K562 (cell line): ENCODE measurements around the gene C19orf12. TPM values are rescaled to one million over a fixed set of nuclear protein-coding genes. Genes with fewer than 3 reads are reported as not detected.

ENCODE experiments used
- BCOR ChIP-seq: fragments of 450-650 bp; IDR thresholded peaks from 2 replicates; pipeline ENCODE4 v1.6.1; 2016
- CBFB ChIP-seq: sonication (generic); formaldehyde crosslinking; IDR thresholded peaks from 2 replicates; pipeline ENCODE4 v1.4.0; 2020; ENCODE audit warnings: mild to moderate bottlenecking, missing genetic modification reagents
- CHD1 ChIP-seq: fragments of 200-600 bp; sonication (generic); IDR thresholded peaks from one replicate; pipeline ENCODE4 v1.6.1; 2012; ENCODE audit warnings: mild to moderate bottlenecking, moderate library complexity, low read length, inconsistent platforms
- CTBP1 ChIP-seq: fragments of 450-650 bp; IDR thresholded peaks from 2 replicates; pipeline ENCODE4 v1.6.1; 2016; ENCODE audit warnings: borderline replicate concordance
- FUS ChIP-seq: fragments of 200-400 bp; formaldehyde crosslinking; optimal IDR thresholded peaks from 2 replicates; pipeline ENCODE3; 2017; ENCODE audit warnings: low read depth, low read length
- HMGXB4 ChIP-seq: sonication (generic); formaldehyde crosslinking; IDR thresholded peaks from 2 replicates; pipeline ENCODE4 v1.8.1; 2023; ENCODE audit warnings: mild to moderate bottlenecking, missing genetic modification reagents
- KAT7 ChIP-seq: sonication (generic); formaldehyde crosslinking; IDR thresholded peaks from 2 replicates; pipeline ENCODE4 v1.8.0; 2022; ENCODE audit warnings: missing genetic modification reagents, mild to moderate bottlenecking, borderline replicate concordance
- KDM1A ChIP-seq, 2 experiments: fragments of 450-650 bp; IDR thresholded peaks; 2 replicates each; pipeline ENCODE4 v1.6.1; 2016; ENCODE audit warnings: mild to moderate bottlenecking in 2 of 2
- KLF6 ChIP-seq: fragments of 250-450 bp; sonication (Bioruptor Pico); IDR thresholded peaks from 2 replicates; pipeline ENCODE4 v1.4.0; 2020; ENCODE audit warnings: mild to moderate bottlenecking, moderate library complexity, borderline replicate concordance
- L3MBTL2 ChIP-seq: fragments of 450-650 bp; IDR thresholded peaks from 2 replicates; pipeline ENCODE4 v1.6.1; 2016; ENCODE audit warnings: mild to moderate bottlenecking, moderate library complexity
- MTA3 ChIP-seq: fragments of 450-650 bp; formaldehyde crosslinking; IDR thresholded peaks from 2 replicates; pipeline ENCODE4 v1.6.1; 2017; ENCODE audit warnings: mild to moderate bottlenecking, borderline replicate concordance
- NFE2L1 ChIP-seq: fragments of 450-650 bp; IDR thresholded peaks from 2 replicates; pipeline ENCODE4 v1.6.1; 2016; ENCODE audit warnings: missing genetic modification characterization, low read depth, mild to moderate bottlenecking, missing compliant biosample characterization, moderate library complexity, borderline replicate concordance
- NFIC ChIP-seq: fragments of 450-650 bp; IDR thresholded peaks from 2 replicates; pipeline ENCODE4 v1.6.1; 2017; ENCODE audit warnings: mild to moderate bottlenecking, inconsistent platforms
- POLR2A ChIP-seq: fragments of 450-650 bp; conservative IDR thresholded peaks from 2 replicates; pipeline ENCODE4 v1.6.1; 2016
- POLR2AphosphoS5 ChIP-seq: IDR thresholded peaks from 2 replicates; pipeline ENCODE4 v1.6.1; 2011; ENCODE audit warnings: mild to moderate bottlenecking, low read depth, low read length, moderate library complexity; ENCODE audit not compliant: control insufficient read depth, insufficient read depth
- TCF3 ChIP-seq: sonication (generic); formaldehyde crosslinking; IDR thresholded peaks from 2 replicates; pipeline ENCODE4 v1.4.0; 2020; ENCODE audit warnings: mild to moderate bottlenecking, missing genetic modification reagents
- TCF7 ChIP-seq: sonication (generic); IDR thresholded peaks from 2 replicates; pipeline ENCODE4 v1.6.1; 2016; ENCODE audit warnings: antibody characterized with exemption, borderline replicate concordance
- TSC22D4 ChIP-seq: fragments of 450-650 bp; IDR thresholded peaks from 2 replicates; pipeline ENCODE4 v1.6.1; 2016; ENCODE audit warnings: missing genetic modification characterization, missing biosample characterization, control low read depth
- ZNF589 ChIP-seq: fragments of 200-800 bp; sonication (Bioruptor generic); IDR thresholded peaks from 2 replicates; pipeline ENCODE4 v1.6.1; 2016; ENCODE audit warnings: low read depth, missing genetic modification characterization, missing compliant biosample characterization
- ZNF695 ChIP-seq: fragments of 450-650 bp; formaldehyde crosslinking; IDR thresholded peaks from 2 replicates; pipeline ENCODE4 v1.4.0; 2020; ENCODE audit warnings: mild to moderate bottlenecking, moderate library complexity
- polyA plus RNA-seq, 8 experiments: library from polyadenylated mRNA; depleted of rRNA in 4 of 8; stranded (reverse) in 5 of 8; unstranded in 3 of 8; fragments of >200 nt; fragmentation: Nextera tagmentation in 2 of 8; fragmentation: Illumina TruSeq in 1 of 8; extraction: Ambion mirVana in 2 of 8; extraction: Trizol in 1 of 8; gene quantifications; 2 replicates each; pipeline versions ENCODE4 v1.2.1 to v1.2.3, GENCODE V29; 2011 to 2014; ENCODE audit warnings: inconsistent platforms in 1 of 8, missing spikeins in 1 of 8
- total RNA-seq, 7 experiments: library from RNA; depleted of rRNA in 6 of 7; stranded (reverse); fragments of >200 nt in 6 of 7; fragmentation: Illumina TruSeq in 2 of 7; extraction: Trizol in 2 of 7; gene quantifications; 2 replicates each; pipeline versions ENCODE4 v1.2.1 to v1.2.3, GENCODE V29; 2011 to 2021; ENCODE audit warnings: low replicate concordance in 1 of 7
- TF ChIP-seq, protein P1 (sequence below): sonication (generic); formaldehyde crosslinking; IDR thresholded peaks from 2 replicates; pipeline ENCODE4 v1.9.0; 2022; ENCODE audit warnings: mild to moderate bottlenecking, missing genetic modification reagents
- TF ChIP-seq, protein P2 (sequence below): fragments of 250-450 bp; sonication (Bioruptor Pico); IDR thresholded peaks from 2 replicates; pipeline ENCODE4 v1.5.0; 2021
- TF ChIP-seq, protein P3 (sequence below): fragments of 250-450 bp; sonication (Bioruptor Pico); IDR thresholded peaks from 2 replicates; pipeline ENCODE4 v1.8.0; 2021; ENCODE audit warnings: moderate library complexity, mild to moderate bottlenecking, inconsistent platforms
- TF ChIP-seq, protein P4 (sequence below): fragments of 250-450 bp; sonication (Bioruptor Pico); IDR thresholded peaks from 2 replicates; pipeline ENCODE4 v1.5.0; 2021
- TF ChIP-seq, protein P5 (sequence below): fragments of 250-450 bp; sonication (Bioruptor Pico); IDR thresholded peaks from 2 replicates; pipeline ENCODE4 v1.8.0; 2021; ENCODE audit warnings: moderate library complexity, mild to moderate bottlenecking, inconsistent platforms

C19orf12 gene
- total and polyA plus RNA-seq, 9 of the 15 experiments (the other 6 are each of a cell fraction or from before 2014, with no cell fraction given), result 1.9 to 14.5 (median 10.2) TPM

DNA sequence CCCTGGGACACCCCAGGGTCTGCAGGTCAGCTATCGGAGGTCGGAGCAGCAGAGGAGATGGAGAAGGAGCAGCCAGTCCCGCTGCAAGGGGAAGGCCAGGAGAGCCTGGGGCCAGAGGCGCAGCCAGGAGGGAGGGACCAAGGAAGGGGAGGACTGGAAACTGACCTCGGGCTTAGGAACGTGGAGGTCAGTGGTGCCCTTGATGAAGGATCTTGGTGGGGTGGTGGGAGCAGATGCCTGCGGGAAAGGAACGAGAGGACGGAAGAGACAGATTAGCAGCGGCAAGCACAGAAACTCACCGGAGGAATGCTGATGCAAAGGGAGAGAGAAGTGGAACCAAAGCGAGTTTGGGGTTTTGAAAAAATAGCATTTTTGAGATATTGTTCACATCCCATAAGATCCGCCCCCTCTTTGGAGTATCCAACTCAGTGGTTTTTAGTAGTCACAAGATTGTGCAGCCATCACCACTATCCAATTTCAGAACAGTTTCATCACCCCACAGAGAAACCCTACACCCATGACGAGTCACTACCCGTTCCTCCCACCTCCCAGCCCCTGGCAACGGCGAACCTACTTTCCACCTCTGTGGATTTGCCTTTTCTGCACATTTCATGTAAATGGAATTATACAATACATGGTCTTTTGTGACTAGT, 27.7 kb downstream of the C19orf12 start (continued):
- TF ChIP-seq BCOR (no peak), TSC22D4 (tag) (no peak), HMGXB4 (CRISPR knock-in tag) (no peak), CHD1 (no peak), ZNF589 (CRISPR knock-in tag) (no peak), CTBP1 (peak; percentile 41; the same call in 1 of the 2 replicates), NFIC (no peak), NFE2L1 (tag) (no peak), L3MBTL2 (peak; percentile 60), KDM1A (IDR thresholded peaks at IDR 0.05) (no peak), FUS (no peak), KLF6 (CRISPR knock-in tag) (peak; percentile 40; the same call in 1 of the 2 replicates), KAT7 (no peak), POLR2AphosphoS5 (no peak), TCF3 (CRISPR knock-in tag) (no peak), ZNF695 (CRISPR knock-in tag) (no peak), TCF7 (no peak), POLR2A (0 out of 2 replicates have a peak, but pooled peaks have one; percentile 17), CBFB (CRISPR knock-in tag) (no peak), MTA3 (0 out of 2 replicates have a peak, but pooled peaks have one; percentile 49)
- TF ChIP-seq, protein P1, sequence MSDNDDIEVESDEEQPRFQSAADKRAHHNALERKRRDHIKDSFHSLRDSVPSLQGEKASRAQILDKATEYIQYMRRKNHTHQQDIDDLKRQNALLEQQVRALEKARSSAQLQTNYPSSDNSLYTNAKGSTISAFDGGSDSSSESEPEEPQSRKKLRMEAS (CRISPR knock-in tag), result no peak
- TF ChIP-seq, protein P2, sequence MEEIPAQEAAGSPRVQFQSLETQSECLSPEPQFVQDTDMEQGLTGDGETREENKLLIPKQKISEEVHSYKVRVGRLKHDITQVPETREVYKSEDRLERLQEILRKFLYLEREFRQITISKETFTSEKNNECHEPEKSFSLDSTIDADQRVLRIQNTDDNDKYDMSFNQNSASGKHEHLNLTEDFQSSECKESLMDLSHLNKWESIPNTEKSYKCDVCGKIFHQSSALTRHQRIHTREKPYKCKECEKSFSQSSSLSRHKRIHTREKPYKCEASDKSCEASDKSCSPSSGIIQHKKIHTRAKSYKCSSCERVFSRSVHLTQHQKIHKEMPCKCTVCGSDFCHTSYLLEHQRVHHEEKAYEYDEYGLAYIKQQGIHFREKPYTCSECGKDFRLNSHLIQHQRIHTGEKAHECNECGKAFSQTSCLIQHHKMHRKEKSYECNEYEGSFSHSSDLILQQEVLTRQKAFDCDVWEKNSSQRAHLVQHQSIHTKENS (CRISPR knock-in tag), result no peak
- TF ChIP-seq, protein P3, sequence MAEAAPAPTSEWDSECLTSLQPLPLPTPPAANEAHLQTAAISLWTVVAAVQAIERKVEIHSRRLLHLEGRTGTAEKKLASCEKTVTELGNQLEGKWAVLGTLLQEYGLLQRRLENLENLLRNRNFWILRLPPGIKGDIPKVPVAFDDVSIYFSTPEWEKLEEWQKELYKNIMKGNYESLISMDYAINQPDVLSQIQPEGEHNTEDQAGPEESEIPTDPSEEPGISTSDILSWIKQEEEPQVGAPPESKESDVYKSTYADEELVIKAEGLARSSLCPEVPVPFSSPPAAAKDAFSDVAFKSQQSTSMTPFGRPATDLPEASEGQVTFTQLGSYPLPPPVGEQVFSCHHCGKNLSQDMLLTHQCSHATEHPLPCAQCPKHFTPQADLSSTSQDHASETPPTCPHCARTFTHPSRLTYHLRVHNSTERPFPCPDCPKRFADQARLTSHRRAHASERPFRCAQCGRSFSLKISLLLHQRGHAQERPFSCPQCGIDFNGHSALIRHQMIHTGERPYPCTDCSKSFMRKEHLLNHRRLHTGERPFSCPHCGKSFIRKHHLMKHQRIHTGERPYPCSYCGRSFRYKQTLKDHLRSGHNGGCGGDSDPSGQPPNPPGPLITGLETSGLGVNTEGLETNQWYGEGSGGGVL, result no peak
- TF ChIP-seq, protein P4, sequence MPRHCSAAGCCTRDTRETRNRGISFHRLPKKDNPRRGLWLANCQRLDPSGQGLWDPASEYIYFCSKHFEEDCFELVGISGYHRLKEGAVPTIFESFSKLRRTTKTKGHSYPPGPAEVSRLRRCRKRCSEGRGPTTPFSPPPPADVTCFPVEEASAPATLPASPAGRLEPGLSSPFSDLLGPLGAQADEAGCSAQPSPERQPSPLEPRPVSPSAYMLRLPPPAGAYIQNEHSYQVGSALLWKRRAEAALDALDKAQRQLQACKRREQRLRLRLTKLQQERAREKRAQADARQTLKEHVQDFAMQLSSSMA (CRISPR knock-in tag), result no peak
- TF ChIP-seq, protein P5, sequence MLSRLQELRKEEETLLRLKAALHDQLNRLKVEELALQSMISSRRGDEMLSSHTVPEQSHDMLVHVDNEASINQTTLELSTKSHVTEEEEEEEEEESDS (CRISPR knock-in tag), result no peak
